Parietal lobe (tissue), 2 donors: ENCODE data around the gene HYCC2. TPM values are rescaled to one million over a fixed set of nuclear protein-coding genes. Genes with fewer than 3 reads are reported as not detected.

Experiments used
- small RNA-seq: library from RNA; depleted of rRNA; stranded (forward); fragments of <200 nt; gene quantifications from one replicate; pipeline ENCODE3, GENCODE V24; 2014; ENCODE audit warnings: low replicate concordance
- total RNA-seq: library from RNA; depleted of rRNA; stranded (reverse); fragments of >200 nt; gene quantifications from one replicate; pipeline ENCODE4 v1.2.3, GENCODE V29; 2014

HYCC2 gene
- total RNA-seq, result 68.5 TPM

DNA sequence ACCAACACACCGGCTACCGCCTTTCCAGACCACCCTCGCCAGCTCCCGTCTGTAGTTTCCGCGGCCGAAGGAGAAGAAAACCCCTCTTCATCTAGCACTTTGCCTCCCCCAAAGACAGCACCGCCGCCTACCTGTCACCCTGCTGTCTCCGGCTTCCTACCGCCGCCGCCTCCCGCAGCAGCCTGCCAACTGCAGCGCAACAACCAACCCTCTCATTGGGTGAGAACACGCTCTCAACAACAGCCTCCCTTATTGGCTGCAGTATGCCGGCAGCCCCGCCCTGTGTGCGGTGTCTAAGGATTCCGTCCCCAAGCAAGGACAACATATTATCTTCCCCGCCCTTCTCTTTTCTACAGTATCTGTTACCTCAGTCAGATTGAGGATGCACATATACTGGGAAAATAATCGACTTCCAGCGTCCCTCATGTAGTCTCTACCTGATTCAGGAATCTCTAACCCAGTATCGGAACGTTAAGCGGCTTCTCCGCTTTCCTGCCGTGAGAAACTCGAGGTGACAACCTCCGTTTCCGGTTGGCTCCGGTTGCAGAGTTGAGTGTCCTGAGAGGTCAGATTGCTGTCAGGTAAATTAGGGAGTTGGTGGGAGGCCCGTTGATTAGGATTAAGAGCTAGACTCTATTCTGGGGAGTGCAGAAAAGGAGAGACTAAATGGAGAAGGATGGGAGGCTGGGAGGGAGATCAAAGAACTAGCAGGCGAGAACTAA lies at the start of gene HYCC2, which contains the start of gene NDUFB3:
Gene HYCC2, minus strand, starts transcription at position 193 of the 722 bp plus-strand sequence. CDS start 47,662 bp downstream, outside the sequence.
Gene NDUFB3, plus strand, starts transcription at position 523 of the 722 bp plus-strand sequence. CDS start 6,882 bp downstream, outside the sequence.

GRCh38 chr2:201116115-201116958 lies 44.9 kb upstream of the HYCC2 start, which contains the start of gene CFLAR:
Gene CFLAR (plus strand): TSS chr2:201116164. CDS start chr2:201129866, 13,702 bp downstream.

Small RNA genes within 50 kb of the gene (small RNA-seq; reads per million reads assigned to genes)
- not detected for gene RNU6-1206P

Other genes starting within 250 kb of the HYCC2 start
- gene CLK1, start 207.0 kb downstream of the HYCC2 start, total RNA-seq, result 249 TPM
- 49.8 TPM for gene PPIL3, start 182.6 kb downstream of the HYCC2 start, total RNA-seq
- 34.4 TPM for gene NIF3L1, start 182.3 kb downstream of the HYCC2 start, total RNA-seq
- 28.2 TPM for gene ORC2, start 108.0 kb downstream of the HYCC2 start, total RNA-seq
- gene NDUFB3, start 330 bp upstream of the HYCC2 start, total RNA-seq, result 23.2 TPM
- 52.0 TPM for gene CFLAR, start 44.5 kb upstream of the HYCC2 start, total RNA-seq
- 2.2 TPM for gene CASP10, start 111.5 kb upstream of the HYCC2 start, total RNA-seq
- 0.63 TPM for gene CASP8, start 188.9 kb upstream of the HYCC2 start, total RNA-seq